Loucy (cell line): ENCODE results near the gene AFF1.

Experiments used
- H2AFZ ChIP-seq: fragments of 200-600 bp; sonication (generic); 2 replicates; pipeline ENCODE4 v1.6.0; 2016; ENCODE audit warnings: antibody characterized with exemption, mild to moderate bottlenecking, low read length, moderate library complexity
- H3F3A ChIP-seq: fragments of 200-600 bp; 2 replicates; pipeline ENCODE4 v1.6.0; 2016; ENCODE audit warnings: antibody characterized with exemption, low read depth, mild to moderate bottlenecking
- H3K27me3 ChIP-seq: fragments of 200-600 bp; sonication (generic); 2 replicates; pipeline ENCODE4 v1.6.1; 2014; ENCODE audit warnings: low read length, mild to moderate bottlenecking; ENCODE audit not compliant: insufficient read depth, poor library complexity, severe bottlenecking
- H3K36me3 ChIP-seq: fragments of 200-600 bp; sonication (generic); 2 replicates; pipeline ENCODE4 v1.6.1; 2016; ENCODE audit warnings: low read length; ENCODE audit not compliant: insufficient read depth
- H3K4me1 ChIP-seq: fragments of 200-600 bp; sonication (generic); 2 replicates; pipeline ENCODE4 v1.5.1; 2014; ENCODE audit warnings: low read length, mild to moderate bottlenecking; ENCODE audit not compliant: insufficient read depth, poor library complexity, severe bottlenecking
- H3K4me2 ChIP-seq: fragments of 200-600 bp; sonication (generic); 2 replicates; pipeline ENCODE4 v1.6.0; 2014; ENCODE audit warnings: antibody characterized with exemption, low read length, low read depth, mild to moderate bottlenecking; ENCODE audit not compliant: poor library complexity, severe bottlenecking
- H3K4me3 ChIP-seq: fragments of 200-600 bp; sonication (generic); 2 replicates; pipeline ENCODE4 v1.5.1; 2014; ENCODE audit warnings: low read length, mild to moderate bottlenecking, mixed read lengths; ENCODE audit not compliant: poor library complexity, severe bottlenecking
- H3K79me2 ChIP-seq: fragments of 200-600 bp; sonication (generic); 2 replicates; pipeline ENCODE4 v1.6.1; 2014; ENCODE audit warnings: low read length; ENCODE audit not compliant: insufficient read depth
- H3K9ac ChIP-seq: fragments of 200-600 bp; sonication (generic); 2 replicates; pipeline ENCODE4 v1.6.0; 2014; ENCODE audit warnings: mild to moderate bottlenecking, low read depth, low read length, moderate library complexity; ENCODE audit not compliant: poor library complexity, severe bottlenecking
- H3K9me2 ChIP-seq: fragments of 200-600 bp; sonication (generic); replicated peaks from 2 replicates; pipeline ENCODE4 v1.6.1; 2016; ENCODE audit warnings: low read depth, low read length, mixed read lengths
- H3K9me3 ChIP-seq: fragments of 200-600 bp; sonication (generic); 2 replicates; pipeline ENCODE4 v1.6.1; 2014; ENCODE audit warnings: mild to moderate bottlenecking, antibody characterized with exemption, low read length, low read depth; ENCODE audit not compliant: insufficient read depth
- H4K20me1 ChIP-seq: fragments of 200-600 bp; sonication (generic); 2 replicates; pipeline ENCODE4 v1.6.0; 2014; ENCODE audit warnings: antibody characterized with exemption, low read length, mild to moderate bottlenecking; ENCODE audit not compliant: insufficient read depth, poor library complexity, severe bottlenecking
- CTCF ChIP-seq: fragments of 200-600 bp; sonication (generic); conservative IDR thresholded peaks from 2 replicates; pipeline ENCODE4 v1.5.1; 2014; ENCODE audit warnings: mild to moderate bottlenecking, antibody characterized with exemption, low read length
- EZH2phosphoT487 ChIP-seq: fragments of 200-600 bp; IDR thresholded peaks from 2 replicates; pipeline ENCODE4 v1.6.1; 2018; ENCODE audit warnings: antibody characterized with exemption, mild to moderate bottlenecking, moderate library complexity, borderline replicate concordance

AFF1 gene

GRCh38 chr4:87188048-87188447 is 253.2 kb downstream of the AFF1 start:
- no peaks in the 10 kb centered on the region for H3F3A ChIP-seq
- no peak overlapping the region for H2AFZ ChIP-seq
- no peak for TF ChIP-seq EZH2phosphoT487
- TF ChIP-seq CTCF, result no peak
- peaks cover 6% of the 10 kb centered on the region for H4K20me1 ChIP-seq
- no peaks in the 10 kb centered on the region for H3K27me3 ChIP-seq
- H3K36me3 ChIP-seq, result peaks cover 7% of the 10 kb centered on the region; the same call in 1 of the 2 replicates
- H3K9me3 ChIP-seq, result no peaks in the 10 kb centered on the region
- no peaks in the 10 kb centered on the region for H3K9me2 ChIP-seq
- H3K79me2 ChIP-seq, result peaks cover 5% of the 10 kb centered on the region; the same call in 1 of the 2 replicates
- H3K4me1 ChIP-seq, result no peaks in the 10 kb centered on the region
- H3K9ac ChIP-seq, result no peak overlapping the region
- no peak overlapping the region for H3K4me2 ChIP-seq
- no peak overlapping the region for H3K4me3 ChIP-seq

- peaks cover 7% of the 10 kb centered on the region; the same call in 1 of the 2 replicates for H3K36me3 ChIP-seq
- no peak overlapping the region for H2AFZ ChIP-seq
- H3K4me3 ChIP-seq, result no peak overlapping the region
- no peaks in the 10 kb centered on the region for H3F3A ChIP-seq
- no peak overlapping the region for H3K4me2 ChIP-seq
- TF ChIP-seq CTCF (no peak), EZH2phosphoT487 (no peak)
- H3K4me1 ChIP-seq, result no peaks in the 10 kb centered on the region
- no peaks in the 10 kb centered on the region for H3K9me3 ChIP-seq
- peaks cover 6% of the 10 kb centered on the region for H4K20me1 ChIP-seq
- H3K79me2 ChIP-seq, result peaks cover 11% of the 10 kb centered on the region; the same call in 1 of the 2 replicates
- H3K9ac ChIP-seq, result no peak overlapping the region
- H3K9me2 ChIP-seq, result no peaks in the 10 kb centered on the region
- no peaks in the 10 kb centered on the region for H3K27me3 ChIP-seq
These were observed 254.1 kb downstream of the AFF1 start for GRCh38 chr4:87188932-87189331.
